Measurements from ENCODE around the gene GALNT17.

DNA sequence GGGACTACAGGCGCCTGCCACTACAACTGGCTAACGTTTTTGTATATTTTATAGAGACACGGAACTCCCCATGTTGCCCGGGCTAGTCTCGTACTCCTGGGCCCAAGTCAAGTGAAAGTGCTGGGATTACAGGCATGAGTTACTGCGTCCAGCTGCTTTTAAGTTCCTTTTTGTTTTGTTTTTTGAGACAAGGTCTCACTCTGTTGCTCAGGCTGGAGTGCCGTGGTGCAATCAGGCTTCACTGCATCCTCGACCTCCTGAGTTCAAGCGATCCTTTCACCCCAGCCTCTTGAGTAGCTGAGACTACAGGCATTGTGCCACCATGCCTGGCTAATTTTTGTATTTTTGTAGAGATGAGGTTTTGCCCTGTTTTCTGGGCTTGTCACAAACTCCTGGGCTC lies 155.0 kb downstream of the GALNT17 start:
- TF ChIP-seq, protein P1, sequence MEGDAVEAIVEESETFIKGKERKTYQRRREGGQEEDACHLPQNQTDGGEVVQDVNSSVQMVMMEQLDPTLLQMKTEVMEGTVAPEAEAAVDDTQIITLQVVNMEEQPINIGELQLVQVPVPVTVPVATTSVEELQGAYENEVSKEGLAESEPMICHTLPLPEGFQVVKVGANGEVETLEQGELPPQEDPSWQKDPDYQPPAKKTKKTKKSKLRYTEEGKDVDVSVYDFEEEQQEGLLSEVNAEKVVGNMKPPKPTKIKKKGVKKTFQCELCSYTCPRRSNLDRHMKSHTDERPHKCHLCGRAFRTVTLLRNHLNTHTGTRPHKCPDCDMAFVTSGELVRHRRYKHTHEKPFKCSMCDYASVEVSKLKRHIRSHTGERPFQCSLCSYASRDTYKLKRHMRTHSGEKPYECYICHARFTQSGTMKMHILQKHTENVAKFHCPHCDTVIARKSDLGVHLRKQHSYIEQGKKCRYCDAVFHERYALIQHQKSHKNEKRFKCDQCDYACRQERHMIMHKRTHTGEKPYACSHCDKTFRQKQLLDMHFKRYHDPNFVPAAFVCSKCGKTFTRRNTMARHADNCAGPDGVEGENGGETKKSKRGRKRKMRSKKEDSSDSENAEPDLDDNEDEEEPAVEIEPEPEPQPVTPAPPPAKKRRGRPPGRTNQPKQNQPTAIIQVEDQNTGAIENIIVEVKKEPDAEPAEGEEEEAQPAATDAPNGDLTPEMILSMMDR (IDR thresholded peaks at IDR 0.05), result no peak
- no peak for TF ChIP-seq POLR2A (IDR thresholded peaks at IDR 0.05; ENCODE audit: low read depth)
- TF ChIP-seq EP300 (IDR thresholded peaks at IDR 0.05), result no peak

All from esophagus muscularis mucosa (tissue), 4 donors.